HL-60 (cell line): Measurements from ENCODE around the gene NR3C1.

Source experiments
- DNase-seq, 2 experiments: peaks; one replicate each; pipeline ENCODE4 v3.0.0-alpha.2; 2010 to 2020; ENCODE audit warnings: low read depth in 1 of 2, low spot score in 1 of 2
- H3K27ac ChIP-seq: fragments of 250-450 bp; sonication (Bioruptor Pico); replicated peaks from 2 replicates; pipeline ENCODE4 v1.5.1; 2020; ENCODE audit warnings: mild to moderate bottlenecking, moderate library complexity
- H3K27me3 ChIP-seq: fragments of 250-450 bp; sonication (Bioruptor Pico); 2 replicates; pipeline ENCODE4 v1.5.1; 2021; ENCODE audit warnings: mild to moderate bottlenecking, moderate library complexity; ENCODE audit not compliant: insufficient read depth, poor library complexity, severe bottlenecking
- H3K4me3 ChIP-seq: replicated peaks from 2 replicates; pipeline ENCODE4 v1.5.1; 2011; ENCODE audit warnings: mild to moderate bottlenecking, control low read depth, low read length; ENCODE audit not compliant: insufficient read depth
- GABPA ChIP-seq: IDR thresholded peaks from 2 replicates; pipeline ENCODE4 v1.6.1; 2012; ENCODE audit warnings: low read depth
- POLR2AphosphoS5 ChIP-seq: IDR thresholded peaks from 2 replicates; pipeline ENCODE4 v1.6.1; 2012; ENCODE audit warnings: low read depth
- SPI1 ChIP-seq: IDR thresholded peaks from 2 replicates; pipeline ENCODE4 v1.6.1; 2012; ENCODE audit warnings: low read depth, mild to moderate bottlenecking, borderline replicate concordance
- TF ChIP-seq, protein P1 (sequence below): IDR thresholded peaks from one replicate; pipeline ENCODE4 v1.5.1; 2011; ENCODE audit warnings: low read length, control low read depth, inconsistent platforms; ENCODE audit not compliant: insufficient read depth
- TF ChIP-seq, protein P2 (sequence below): IDR thresholded peaks from 2 replicates; pipeline ENCODE4 v1.6.1; 2012; ENCODE audit warnings: low read depth; ENCODE audit not compliant: insufficient replicate concordance

The NR3C1 gene

DNA sequence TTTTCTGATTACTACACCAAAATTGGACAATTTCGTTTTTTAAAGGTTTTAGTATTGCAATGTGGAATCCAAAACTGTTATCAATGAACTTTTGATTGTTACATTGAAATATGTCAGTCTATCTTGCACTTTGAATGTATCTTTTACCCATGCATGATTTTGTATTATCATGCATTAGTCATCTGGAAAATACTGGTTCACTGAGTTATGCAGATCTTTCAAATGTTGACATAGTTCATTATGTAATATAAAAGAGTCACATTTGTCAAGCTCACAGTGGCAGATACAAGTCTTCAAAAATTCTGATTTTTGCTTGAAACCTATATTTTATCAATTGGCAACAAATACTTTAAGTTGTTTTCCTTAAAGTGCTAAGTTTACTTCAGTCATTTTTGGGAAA lies 85.2 kb downstream of the NR3C1 start:
- TF ChIP-seq POLR2AphosphoS5 (no peak), SPI1 (no peak), GABPA (no peak)
- TF ChIP-seq, protein P1, sequence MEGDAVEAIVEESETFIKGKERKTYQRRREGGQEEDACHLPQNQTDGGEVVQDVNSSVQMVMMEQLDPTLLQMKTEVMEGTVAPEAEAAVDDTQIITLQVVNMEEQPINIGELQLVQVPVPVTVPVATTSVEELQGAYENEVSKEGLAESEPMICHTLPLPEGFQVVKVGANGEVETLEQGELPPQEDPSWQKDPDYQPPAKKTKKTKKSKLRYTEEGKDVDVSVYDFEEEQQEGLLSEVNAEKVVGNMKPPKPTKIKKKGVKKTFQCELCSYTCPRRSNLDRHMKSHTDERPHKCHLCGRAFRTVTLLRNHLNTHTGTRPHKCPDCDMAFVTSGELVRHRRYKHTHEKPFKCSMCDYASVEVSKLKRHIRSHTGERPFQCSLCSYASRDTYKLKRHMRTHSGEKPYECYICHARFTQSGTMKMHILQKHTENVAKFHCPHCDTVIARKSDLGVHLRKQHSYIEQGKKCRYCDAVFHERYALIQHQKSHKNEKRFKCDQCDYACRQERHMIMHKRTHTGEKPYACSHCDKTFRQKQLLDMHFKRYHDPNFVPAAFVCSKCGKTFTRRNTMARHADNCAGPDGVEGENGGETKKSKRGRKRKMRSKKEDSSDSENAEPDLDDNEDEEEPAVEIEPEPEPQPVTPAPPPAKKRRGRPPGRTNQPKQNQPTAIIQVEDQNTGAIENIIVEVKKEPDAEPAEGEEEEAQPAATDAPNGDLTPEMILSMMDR, result no peak
- TF ChIP-seq, protein P2, sequence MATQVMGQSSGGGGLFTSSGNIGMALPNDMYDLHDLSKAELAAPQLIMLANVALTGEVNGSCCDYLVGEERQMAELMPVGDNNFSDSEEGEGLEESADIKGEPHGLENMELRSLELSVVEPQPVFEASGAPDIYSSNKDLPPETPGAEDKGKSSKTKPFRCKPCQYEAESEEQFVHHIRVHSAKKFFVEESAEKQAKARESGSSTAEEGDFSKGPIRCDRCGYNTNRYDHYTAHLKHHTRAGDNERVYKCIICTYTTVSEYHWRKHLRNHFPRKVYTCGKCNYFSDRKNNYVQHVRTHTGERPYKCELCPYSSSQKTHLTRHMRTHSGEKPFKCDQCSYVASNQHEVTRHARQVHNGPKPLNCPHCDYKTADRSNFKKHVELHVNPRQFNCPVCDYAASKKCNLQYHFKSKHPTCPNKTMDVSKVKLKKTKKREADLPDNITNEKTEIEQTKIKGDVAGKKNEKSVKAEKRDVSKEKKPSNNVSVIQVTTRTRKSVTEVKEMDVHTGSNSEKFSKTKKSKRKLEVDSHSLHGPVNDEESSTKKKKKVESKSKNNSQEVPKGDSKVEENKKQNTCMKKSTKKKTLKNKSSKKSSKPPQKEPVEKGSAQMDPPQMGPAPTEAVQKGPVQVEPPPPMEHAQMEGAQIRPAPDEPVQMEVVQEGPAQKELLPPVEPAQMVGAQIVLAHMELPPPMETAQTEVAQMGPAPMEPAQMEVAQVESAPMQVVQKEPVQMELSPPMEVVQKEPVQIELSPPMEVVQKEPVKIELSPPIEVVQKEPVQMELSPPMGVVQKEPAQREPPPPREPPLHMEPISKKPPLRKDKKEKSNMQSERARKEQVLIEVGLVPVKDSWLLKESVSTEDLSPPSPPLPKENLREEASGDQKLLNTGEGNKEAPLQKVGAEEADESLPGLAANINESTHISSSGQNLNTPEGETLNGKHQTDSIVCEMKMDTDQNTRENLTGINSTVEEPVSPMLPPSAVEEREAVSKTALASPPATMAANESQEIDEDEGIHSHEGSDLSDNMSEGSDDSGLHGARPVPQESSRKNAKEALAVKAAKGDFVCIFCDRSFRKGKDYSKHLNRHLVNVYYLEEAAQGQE, result no peak
- no peak for DNase-seq
- no peak overlapping the region for H3K4me3 ChIP-seq
- H3K27ac ChIP-seq, result no peak overlapping the region
- H3K27me3 ChIP-seq, result no peaks in the 10 kb centered on the region

DNA sequence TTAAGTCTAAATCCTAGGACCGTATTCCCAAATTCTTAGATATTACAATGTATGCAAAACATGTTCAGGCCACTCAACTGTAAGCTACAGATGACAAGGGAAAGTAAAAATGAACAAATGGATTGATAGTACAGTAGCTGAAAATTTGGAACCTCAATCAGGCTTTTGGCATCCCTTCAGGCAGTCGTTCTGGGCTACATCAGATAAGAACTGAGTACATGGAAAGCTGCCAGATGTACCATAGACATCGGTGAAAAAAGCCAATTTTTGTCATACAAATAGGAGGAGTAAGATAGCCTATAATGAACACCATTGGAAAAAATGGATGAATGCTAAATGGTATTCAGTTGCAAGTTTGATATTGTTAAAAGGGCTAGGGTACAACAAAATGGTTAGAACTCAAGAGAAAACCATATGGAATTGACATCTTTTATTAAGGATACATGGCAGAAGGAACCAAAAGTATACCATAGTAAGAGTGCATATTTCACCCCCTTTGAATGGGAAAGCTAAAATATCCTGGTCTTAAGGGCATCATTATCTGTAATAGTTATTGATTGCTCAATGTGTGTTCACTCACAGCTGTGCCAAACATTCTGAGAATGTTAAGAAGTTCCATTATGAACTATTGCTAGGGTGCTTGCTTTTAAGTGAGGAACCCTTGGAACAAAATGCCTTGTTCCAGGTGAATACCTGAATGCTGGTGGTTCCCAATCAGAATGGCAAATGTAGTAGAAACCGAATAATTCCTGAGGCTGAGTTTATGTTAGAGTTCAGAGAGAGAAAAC lies 86.4 kb downstream of the NR3C1 start:
- DNase-seq, result no peak
- TF ChIP-seq, protein P1, result no peak
- H3K4me3 ChIP-seq, result no peak overlapping the region
- no peak overlapping the region for H3K27ac ChIP-seq
- H3K27me3 ChIP-seq, result no peaks in the 10 kb centered on the region

DNA sequence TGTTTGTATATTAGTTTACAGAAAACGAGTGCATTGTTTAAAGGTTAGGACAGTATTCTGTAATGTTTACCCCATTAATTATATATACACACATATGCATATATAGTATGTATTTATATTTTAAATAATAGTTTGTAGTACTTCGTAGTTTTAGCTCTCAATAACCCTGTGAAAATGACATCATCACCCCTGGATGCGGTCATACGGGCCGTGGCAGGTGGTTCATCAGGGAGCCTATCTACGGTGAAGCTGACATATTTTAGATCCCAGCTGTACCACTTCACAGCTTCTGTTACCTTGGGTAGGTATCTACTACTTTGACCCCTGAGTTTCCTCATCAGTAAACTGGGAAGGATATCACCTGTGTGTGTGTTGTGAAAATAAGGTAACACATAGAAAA lies 87.1 kb downstream of the NR3C1 start:
- Histone ChIP-seq H3K4me3 (no peak overlapping the region), H3K27me3 (no peaks in the 10 kb centered on the region), H3K27ac (no peak overlapping the region)
- TF ChIP-seq SPI1, result no peak
- TF ChIP-seq, protein P2, result no peak
- TF ChIP-seq, protein P1, result no peak
- TF ChIP-seq POLR2AphosphoS5, result no peak
- TF ChIP-seq GABPA, result no peak
- DNase-seq, result no peak

DNA sequence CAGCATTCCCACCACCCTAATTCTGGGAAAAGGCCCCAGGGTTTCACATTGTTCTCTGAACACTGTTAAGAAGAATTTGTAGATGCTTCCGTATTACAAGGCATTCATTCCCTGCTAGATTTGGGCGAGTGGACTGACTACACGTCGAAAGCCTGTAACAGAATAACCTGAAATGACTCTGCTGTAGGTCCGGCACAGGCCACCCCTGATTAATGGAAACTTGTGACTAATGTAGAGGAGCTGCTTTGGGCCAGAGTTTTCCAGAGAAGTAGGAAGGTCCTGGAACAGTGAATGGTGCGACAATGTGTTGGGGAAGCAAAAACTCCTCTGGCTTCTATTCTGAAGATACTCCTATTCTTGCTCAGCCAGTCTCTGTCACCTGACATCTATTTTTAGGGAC lies 87.6 kb downstream of the NR3C1 start:
- TF ChIP-seq, protein P1, result no peak
- TF ChIP-seq POLR2AphosphoS5, result no peak
- TF ChIP-seq SPI1, result no peak
- TF ChIP-seq GABPA, result no peak
- TF ChIP-seq, protein P2, result no peak
- H3K27ac ChIP-seq, result no peak overlapping the region
- no peak for DNase-seq
- H3K27me3 ChIP-seq, result no peaks in the 10 kb centered on the region
- no peak overlapping the region for H3K4me3 ChIP-seq
